OCI-LY7 (cell line): ENCODE measurements around the gene EYA3.

ENCODE experiments used
- EZH2phosphoT487 ChIP-seq: fragments of 200-600 bp; sonication (generic); IDR thresholded peaks from 2 replicates; pipeline ENCODE4 v1.6.1; 2018; ENCODE audit warnings: low read depth, borderline replicate concordance, mild to moderate bottlenecking, mixed run types, antibody characterized with exemption, low read length, moderate library complexity, mixed read lengths
- TF ChIP-seq, protein P1 (sequence below): fragments of 200-600 bp; sonication (generic); conservative IDR thresholded peaks from 2 replicates; pipeline ENCODE4 v1.5.1; 2014; ENCODE audit warnings: mild to moderate bottlenecking, antibody characterized with exemption, low read length, moderate library complexity, mixed read lengths

DNA sequence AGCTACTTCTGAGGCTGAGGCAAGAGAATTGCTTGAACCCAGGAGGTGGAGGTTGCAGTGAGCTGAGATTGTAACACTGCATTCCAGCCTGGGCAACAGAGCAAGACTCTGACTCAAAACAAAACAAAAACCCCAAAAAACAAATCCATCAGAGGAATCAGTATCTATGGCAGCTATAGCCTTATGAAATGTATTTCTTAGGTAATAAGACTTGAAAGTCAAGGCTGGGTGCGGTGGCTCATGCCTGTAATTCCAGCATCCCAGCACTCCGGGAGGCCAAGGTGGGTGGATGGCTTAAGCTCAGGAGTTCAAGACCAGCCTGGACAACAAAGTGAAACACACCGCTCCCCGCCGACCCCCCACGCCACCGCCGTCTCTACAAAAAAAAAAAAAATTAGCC, 31.1 kb upstream of the EYA3 start:
- TF ChIP-seq, protein P1, sequence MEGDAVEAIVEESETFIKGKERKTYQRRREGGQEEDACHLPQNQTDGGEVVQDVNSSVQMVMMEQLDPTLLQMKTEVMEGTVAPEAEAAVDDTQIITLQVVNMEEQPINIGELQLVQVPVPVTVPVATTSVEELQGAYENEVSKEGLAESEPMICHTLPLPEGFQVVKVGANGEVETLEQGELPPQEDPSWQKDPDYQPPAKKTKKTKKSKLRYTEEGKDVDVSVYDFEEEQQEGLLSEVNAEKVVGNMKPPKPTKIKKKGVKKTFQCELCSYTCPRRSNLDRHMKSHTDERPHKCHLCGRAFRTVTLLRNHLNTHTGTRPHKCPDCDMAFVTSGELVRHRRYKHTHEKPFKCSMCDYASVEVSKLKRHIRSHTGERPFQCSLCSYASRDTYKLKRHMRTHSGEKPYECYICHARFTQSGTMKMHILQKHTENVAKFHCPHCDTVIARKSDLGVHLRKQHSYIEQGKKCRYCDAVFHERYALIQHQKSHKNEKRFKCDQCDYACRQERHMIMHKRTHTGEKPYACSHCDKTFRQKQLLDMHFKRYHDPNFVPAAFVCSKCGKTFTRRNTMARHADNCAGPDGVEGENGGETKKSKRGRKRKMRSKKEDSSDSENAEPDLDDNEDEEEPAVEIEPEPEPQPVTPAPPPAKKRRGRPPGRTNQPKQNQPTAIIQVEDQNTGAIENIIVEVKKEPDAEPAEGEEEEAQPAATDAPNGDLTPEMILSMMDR: no peak
- TF ChIP-seq EZH2phosphoT487: no peak
